ENCODE measurements around the gene C17orf75. TPM values are rescaled to one million over a fixed set of nuclear protein-coding genes. Genes with fewer than 3 reads are reported as not detected.
"Not testable (repeated sequence)": the region's sequence is repeated elsewhere in the genome, so short reads cannot be mapped to it uniquely, and the experiment has no call there.

Gene C17orf75
- total RNA-seq, 2 experiments from 2014 or later = 31.5 to 35.9 TPM

DNA sequence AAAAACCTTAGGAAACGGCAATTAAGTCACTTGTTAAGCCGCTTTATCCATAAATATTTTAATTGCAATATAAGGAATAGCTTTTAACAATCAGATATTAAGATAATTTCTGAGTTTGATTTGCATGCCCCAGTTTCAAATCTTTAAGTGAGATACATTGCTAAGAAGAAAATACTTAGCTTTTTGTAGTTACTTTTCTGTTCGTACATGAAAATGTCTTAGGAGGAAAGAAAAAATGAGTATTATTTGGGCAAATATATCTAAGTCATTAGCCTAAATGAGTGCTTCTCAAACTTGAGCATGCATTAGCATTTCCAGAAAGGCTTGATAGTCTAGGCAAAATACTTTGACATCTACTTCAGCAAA is 14.4 kb upstream of the C17orf75 start:
- no peak for DNase-seq
- no peaks in the 10 kb centered on the region for H3K9me3 Mint-ChIP-seq
- no peaks in the 10 kb centered on the region for H3K27me3 Mint-ChIP-seq
- H3K4me1 Mint-ChIP-seq = peaks cover 41% of the 10 kb centered on the region
- H3K36me3 Mint-ChIP-seq = peaks cover 54% of the 10 kb centered on the region
- ATAC-seq (ENCODE audit: low read depth) = no peak
- POLR2A ChIA-PET = interaction anchor here (0.7 kb wide), 1 partner anchor 132 kb away, joined by 3 read pairs; no protein-coding TSS in a partner anchor
- peak overlapping the region; percentile 37 for H3K4me3 Mint-ChIP-seq
- H3K27ac Mint-ChIP-seq = no peak overlapping the region

GRCh38 chr17:32355649-32356377 is 13.8 kb upstream of the C17orf75 start:
- POLR2A ChIA-PET = no interaction called here

DNA sequence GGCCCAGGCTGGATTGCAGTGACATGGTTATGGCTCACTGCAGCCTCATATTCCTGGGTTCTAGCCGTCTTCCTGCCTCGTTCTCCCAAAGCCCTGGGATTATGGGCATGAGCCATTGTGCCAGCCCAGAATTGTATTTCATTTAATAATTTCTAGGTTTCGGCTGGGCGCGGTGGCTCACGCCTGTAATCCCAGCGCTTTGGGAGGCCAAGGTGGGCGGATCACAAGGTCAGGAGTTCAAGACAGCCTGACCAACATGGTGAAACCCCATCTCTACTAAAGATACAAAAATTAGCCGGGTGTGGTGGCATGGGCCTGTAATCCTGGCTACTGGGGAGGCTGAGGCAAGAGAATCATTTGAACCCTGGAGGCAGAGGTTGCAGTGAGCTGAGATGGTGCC is 10.8 kb upstream of the C17orf75 start:
- ATAC-seq (ENCODE audit: low read depth); DNase-seq; POLR2A ChIA-PET; H3K9me3 Mint-ChIP-seq; H3K27ac Mint-ChIP-seq; H3K27me3 Mint-ChIP-seq: not testable (repeated sequence)
- Mint-ChIP-seq H3K4me1 (peaks cover 37% of the 10 kb centered on the region), H3K4me3 (peak overlapping the region; percentile 91), H3K36me3 (peaks cover 56% of the 10 kb centered on the region)

More at GRCh38 chr17:32355649-32356377, 13.8 kb upstream of the C17orf75 start:
- Mint-ChIP-seq H3K4me1 (peaks cover 36% of the 10 kb centered on the region), H3K4me3 (peak overlapping the region; percentile 40), H3K36me3 (peaks cover 51% of the 10 kb centered on the region), H3K27me3 (no peaks in the 10 kb centered on the region), H3K27ac (peak overlapping the region; percentile 43), H3K9me3 (no peaks in the 10 kb centered on the region)
- ATAC-seq (ENCODE audit: low read depth) (no peak), DNase-seq (no peak)

- Mint-ChIP-seq H3K4me3 (peak overlapping the region; percentile 91), H3K27me3 (no peaks in the 10 kb centered on the region), H3K27ac (peak overlapping the region; percentile 99), H3K36me3 (peaks cover 50% of the 10 kb centered on the region), H3K4me1 (peaks cover 30% of the 10 kb centered on the region), H3K9me3 (no peaks in the 10 kb centered on the region)
- ATAC-seq (ENCODE audit: low read depth) = peak; percentile 15
- no peak for DNase-seq
- POLR2A ChIA-PET = interaction anchor here (0.5 to 2.7 kb wide), 17 partner anchors 9 to 987 kb away, joined by 3 to 21 read pairs (median 4); partner anchors contain the start of gene PSMD11
Measured at GRCh38 chr17:32350666-32351418, 8.9 kb upstream of the C17orf75 start.

DNA sequence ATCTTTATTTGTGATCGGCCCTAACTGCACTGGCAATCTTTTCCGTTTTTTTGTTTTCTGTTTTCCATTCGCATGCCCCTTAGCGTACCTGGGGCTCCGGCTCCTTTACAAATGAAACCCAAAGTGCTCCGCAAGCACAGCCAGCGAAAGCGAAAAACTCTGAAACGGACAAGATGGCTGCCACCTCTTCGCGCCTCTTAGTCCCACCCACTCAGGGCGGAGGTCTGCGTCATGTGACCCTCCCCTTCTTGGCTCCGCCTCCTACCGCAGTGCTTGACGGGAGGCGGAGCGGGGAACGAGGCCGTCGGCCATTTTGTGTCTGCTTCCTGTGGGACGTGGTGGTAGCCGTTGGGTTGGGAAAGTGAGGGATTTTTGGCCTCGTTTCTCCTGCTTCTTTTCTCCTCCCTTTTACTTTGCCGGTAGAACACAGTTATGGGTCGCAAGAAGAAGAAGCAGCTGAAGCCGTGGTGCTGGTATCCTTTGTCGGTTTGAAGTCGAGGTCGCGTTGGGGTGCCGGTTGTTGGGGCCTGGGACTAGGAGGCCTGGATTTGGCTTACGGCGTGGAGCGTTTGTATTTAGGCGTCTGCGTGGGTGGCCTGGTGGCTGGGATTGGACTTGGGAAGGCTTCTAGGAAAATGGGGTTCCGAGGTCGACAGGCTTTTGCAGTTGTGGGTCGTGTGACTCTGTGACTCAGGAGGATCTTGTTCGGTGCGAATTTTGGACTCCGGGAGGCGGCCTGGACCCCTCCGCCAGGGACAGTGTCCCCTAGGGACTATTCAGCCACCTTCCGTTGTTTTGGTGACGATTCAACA is 8.1 kb upstream of the C17orf75 start, which contains the start of gene ZNF207:
TSS of gene ZNF207 (plus strand) at position 304 of the 812 bp plus-strand sequence. CDS start at position 433, 129 bp downstream.
- no peaks in the 10 kb centered on the region for H3K9me3 Mint-ChIP-seq
- peaks cover 22% of the 10 kb centered on the region for H3K4me1 Mint-ChIP-seq
- ATAC-seq (ENCODE audit: low read depth) (peak; percentile 95), DNase-seq (peak; percentile 93)
- H3K36me3 Mint-ChIP-seq = peaks cover 42% of the 10 kb centered on the region
- H3K27me3 Mint-ChIP-seq = no peaks in the 10 kb centered on the region
- H3K4me3 Mint-ChIP-seq = peak within 1 kb of the TSS; percentile 91
- peak within 1 kb of the TSS; percentile 99 for H3K27ac Mint-ChIP-seq
- POLR2A ChIA-PET = interaction anchor here (0.7 to 2.7 kb wide), 11 partner anchors 10 to 181 kb away, joined by 3 to 21 read pairs (median 4); partner anchors contain the start of gene PSMD11

DNA sequence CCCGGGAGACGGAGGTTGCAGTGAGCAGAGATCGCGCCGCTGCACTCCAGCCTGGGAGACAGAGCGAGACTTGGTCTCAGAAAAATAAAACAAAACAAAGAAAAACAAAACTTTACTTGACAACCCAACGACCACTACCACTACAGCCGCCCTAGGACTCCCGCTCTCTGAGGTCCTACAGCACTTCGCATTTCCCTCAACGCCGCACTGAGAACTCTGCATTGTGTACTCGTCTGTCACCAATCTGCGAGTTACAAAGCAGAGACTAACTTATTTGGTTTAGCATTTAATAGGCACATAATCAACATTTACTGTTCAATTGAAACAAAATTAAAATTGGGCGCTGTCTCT is 7.5 kb upstream of the C17orf75 start:
- POLR2A ChIA-PET = interaction anchor here (0.5 to 2.7 kb wide), 5 partner anchors 10 to 412 kb away, joined by 3 to 21 read pairs (median 4); partner anchors contain the start of gene SUZ12
- no peak for ATAC-seq (ENCODE audit: low read depth)
- DNase-seq = no peak

GRCh38 chr17:32348483-32348800 is 6.5 kb upstream of the C17orf75 start:
- H3K9me3 Mint-ChIP-seq = no peaks in the 10 kb centered on the region
- ATAC-seq (ENCODE audit: low read depth) (no peak), DNase-seq (no peak)
- H3K27me3 Mint-ChIP-seq = no peaks in the 10 kb centered on the region
- H3K4me3 Mint-ChIP-seq = peak overlapping the region; percentile 91
- peaks cover 30% of the 10 kb centered on the region for H3K36me3 Mint-ChIP-seq
- H3K4me1 Mint-ChIP-seq = peaks cover 13% of the 10 kb centered on the region
- POLR2A ChIA-PET = interaction anchor here (0.6 to 1.8 kb wide), 5 partner anchors 8 to 205 kb away, joined by 3 to 6 read pairs (median 4); no protein-coding TSS in a partner anchor
- peak overlapping the region; percentile 34 for H3K27ac Mint-ChIP-seq

More for the DNA sequence above, 7.5 kb upstream of the C17orf75 start:
- H3K27ac Mint-ChIP-seq = peak overlapping the region; percentile 99
- H3K4me3 Mint-ChIP-seq = peak overlapping the region; percentile 91
- H3K9me3 Mint-ChIP-seq = no peaks in the 10 kb centered on the region
- H3K4me1 Mint-ChIP-seq = peaks cover 17% of the 10 kb centered on the region
- H3K27me3 Mint-ChIP-seq = no peaks in the 10 kb centered on the region
- H3K36me3 Mint-ChIP-seq = peaks cover 37% of the 10 kb centered on the region

DNA sequence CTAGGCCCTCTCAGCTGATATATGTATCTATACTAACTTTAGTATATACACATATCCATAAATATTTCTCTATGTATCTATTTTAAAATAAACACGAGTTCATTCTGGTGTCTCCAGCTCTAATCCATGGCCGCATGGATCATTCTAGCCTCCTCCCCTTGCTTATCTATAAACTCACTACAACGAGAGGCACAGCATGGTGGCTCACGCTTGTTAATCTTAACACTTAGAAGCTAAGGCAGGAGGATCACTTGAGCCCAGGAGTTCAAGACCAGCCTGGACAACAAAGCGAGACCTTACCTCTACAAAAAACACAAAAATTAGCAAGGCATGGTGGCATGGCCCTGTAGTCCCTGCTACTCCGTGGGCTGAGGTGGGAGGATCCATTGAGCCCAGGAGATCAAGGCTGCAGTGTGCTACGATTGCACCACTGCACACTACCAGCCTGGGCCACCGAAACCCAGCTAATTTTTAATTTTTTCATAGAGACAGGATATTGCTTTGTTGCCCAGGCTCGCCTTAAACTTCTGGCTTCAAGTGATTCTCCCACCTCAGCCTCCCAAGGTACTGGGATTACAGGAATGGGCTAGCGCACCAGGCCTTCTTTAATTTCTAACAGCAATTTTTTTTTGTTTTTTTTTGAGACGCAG is 4.1 kb upstream of the C17orf75 start:
- Mint-ChIP-seq H3K36me3 (peaks cover 15% of the 10 kb centered on the region), H3K27me3 (no peaks in the 10 kb centered on the region), H3K9me3 (no peaks in the 10 kb centered on the region), H3K27ac (no peak overlapping the region), H3K4me1 (peaks cover 23% of the 10 kb centered on the region), H3K4me3 (no peak overlapping the region)
- POLR2A ChIA-PET = interaction anchor here (0.8 kb wide), 1 partner anchor 15 kb away, joined by 3 read pairs; no protein-coding TSS in a partner anchor
- DNase-seq (no peak), ATAC-seq (ENCODE audit: low read depth) (no peak)

DNA sequence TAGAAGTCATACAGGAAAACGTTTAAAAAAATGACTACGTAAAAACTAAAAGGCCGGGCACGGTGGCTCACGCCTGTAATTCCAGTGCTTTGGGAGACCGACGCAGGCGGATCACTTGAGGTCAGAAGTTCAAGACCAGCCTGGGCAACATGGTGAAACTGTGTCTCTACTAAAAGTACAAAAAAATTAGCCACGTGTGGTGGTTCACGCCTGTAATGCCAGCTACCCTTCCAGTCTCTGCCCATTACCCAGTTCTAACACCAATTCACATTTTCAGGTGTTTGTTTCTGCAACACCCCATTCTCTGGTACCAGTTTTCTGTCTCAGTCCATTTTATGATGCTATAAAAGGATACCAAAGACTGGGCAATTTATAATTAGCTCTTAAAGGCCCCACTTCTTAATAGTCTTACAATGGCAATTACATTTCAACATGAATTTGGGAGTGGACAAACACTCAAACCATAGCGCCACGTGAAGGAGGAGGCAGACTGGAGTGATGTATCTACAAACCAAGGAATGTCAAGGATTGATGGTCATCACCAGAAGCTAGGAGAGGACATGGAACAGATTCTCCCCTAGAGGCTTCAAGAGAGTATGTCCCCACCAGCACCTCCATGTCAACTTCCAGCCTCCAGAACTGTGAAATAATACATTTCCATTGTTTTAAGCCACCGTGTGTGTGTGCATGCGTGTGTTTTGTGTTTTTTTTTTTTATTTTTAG is 791 bp upstream of the C17orf75 start:
- Mint-ChIP-seq H3K9me3 (no peaks in the 10 kb centered on the region), H3K4me1 (peaks cover 27% of the 10 kb centered on the region), H3K27me3 (no peaks in the 10 kb centered on the region), H3K4me3 (peak overlapping the region; percentile 95), H3K27ac (peak overlapping the region; percentile 91), H3K36me3 (peaks cover 7% of the 10 kb centered on the region)
- POLR2A ChIA-PET = interaction anchor here (0.5 to 4.4 kb wide), 3 partner anchors 11 to 24 kb away, joined by 3 to 51 read pairs (median 11); no protein-coding TSS in a partner anchor
- ATAC-seq (ENCODE audit: low read depth) (no peak), DNase-seq (no peak)

DNA sequence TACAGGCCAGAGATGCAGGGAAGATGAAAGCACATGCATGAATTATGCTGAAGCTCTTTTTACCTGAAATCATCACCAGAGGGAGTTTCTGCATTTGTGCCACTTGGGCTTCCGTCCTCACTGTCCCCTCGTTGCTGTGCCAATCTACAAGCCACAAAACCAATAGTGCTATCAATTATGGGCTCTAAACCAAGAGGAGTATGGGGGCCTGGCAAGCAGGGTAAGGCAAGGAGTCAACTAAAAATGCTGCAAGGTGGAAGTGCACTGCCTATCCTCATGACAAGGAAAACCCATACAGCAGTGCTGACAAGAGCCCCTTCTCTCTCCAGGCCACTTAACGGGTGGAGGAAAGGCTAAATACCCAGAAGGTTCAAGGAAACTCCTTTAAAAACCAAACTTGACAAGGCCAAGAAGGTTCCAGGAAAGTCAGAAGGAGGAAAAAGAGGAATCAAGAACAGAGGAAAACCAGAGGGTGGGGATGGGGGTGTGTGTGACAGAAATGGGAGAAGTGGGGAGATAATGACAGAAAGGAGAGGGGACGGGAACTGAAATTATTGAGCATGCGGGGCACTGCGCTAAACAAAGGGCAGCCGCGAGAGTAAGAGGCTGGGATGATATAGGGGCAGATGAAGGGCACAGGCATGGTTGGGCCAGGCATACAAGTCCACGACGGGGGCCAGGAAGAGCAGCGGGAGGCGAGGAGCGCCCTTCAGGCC is 674 bp downstream of the C17orf75 start:
- Mint-ChIP-seq H3K4me3 (peak overlapping the region; percentile 95), H3K4me1 (peaks cover 28% of the 10 kb centered on the region), H3K27ac (peak overlapping the region; percentile 97), H3K36me3 (peaks cover 13% of the 10 kb centered on the region), H3K9me3 (no peaks in the 10 kb centered on the region), H3K27me3 (no peaks in the 10 kb centered on the region)
- POLR2A ChIA-PET = interaction anchor here (0.5 to 4.4 kb wide), 11 partner anchors 7 to 141 kb away, joined by 3 to 51 read pairs (median 5); partner anchors contain the start of gene PSMD11
- ATAC-seq (ENCODE audit: low read depth) = peak; percentile 40
- DNase-seq = peak; percentile 62

DNA sequence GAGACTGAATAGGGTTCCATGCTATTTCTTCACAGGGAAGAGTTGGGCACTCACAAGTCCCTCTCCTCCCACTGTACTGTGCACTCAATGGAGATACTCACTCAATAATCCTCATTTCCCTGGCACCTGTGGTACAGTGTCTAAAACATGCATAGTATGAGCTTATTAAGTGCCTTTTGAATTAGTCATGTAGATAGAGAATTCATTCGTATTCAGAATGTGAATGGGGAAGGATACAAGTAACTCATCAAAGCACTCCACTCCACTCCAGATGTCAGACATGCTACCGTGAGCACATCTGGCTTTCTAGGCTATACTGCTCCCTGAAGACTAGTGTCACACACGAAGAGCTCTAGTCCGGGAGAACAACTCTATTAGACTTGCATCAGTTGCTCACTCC is 6.3 kb downstream of the C17orf75 start:
- Mint-ChIP-seq H3K9me3 (no peaks in the 10 kb centered on the region), H3K4me3 (no peak overlapping the region), H3K27me3 (no peaks in the 10 kb centered on the region), H3K27ac (peak overlapping the region; percentile 2), H3K36me3 (peaks cover 39% of the 10 kb centered on the region), H3K4me1 (peaks cover 35% of the 10 kb centered on the region)
- ATAC-seq (ENCODE audit: low read depth) (no peak), DNase-seq (no peak)
- POLR2A ChIA-PET = no interaction called here
